ENCODE results near the gene CXADR.

GRCh38 chr21:17466166-17466565 lies 46.7 kb upstream of the CXADR start:
- TF ChIP-seq, protein P1, sequence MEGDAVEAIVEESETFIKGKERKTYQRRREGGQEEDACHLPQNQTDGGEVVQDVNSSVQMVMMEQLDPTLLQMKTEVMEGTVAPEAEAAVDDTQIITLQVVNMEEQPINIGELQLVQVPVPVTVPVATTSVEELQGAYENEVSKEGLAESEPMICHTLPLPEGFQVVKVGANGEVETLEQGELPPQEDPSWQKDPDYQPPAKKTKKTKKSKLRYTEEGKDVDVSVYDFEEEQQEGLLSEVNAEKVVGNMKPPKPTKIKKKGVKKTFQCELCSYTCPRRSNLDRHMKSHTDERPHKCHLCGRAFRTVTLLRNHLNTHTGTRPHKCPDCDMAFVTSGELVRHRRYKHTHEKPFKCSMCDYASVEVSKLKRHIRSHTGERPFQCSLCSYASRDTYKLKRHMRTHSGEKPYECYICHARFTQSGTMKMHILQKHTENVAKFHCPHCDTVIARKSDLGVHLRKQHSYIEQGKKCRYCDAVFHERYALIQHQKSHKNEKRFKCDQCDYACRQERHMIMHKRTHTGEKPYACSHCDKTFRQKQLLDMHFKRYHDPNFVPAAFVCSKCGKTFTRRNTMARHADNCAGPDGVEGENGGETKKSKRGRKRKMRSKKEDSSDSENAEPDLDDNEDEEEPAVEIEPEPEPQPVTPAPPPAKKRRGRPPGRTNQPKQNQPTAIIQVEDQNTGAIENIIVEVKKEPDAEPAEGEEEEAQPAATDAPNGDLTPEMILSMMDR (IDR thresholded peaks at IDR 0.05) = no peak
- no peak for TF ChIP-seq ZFX (IDR thresholded peaks at IDR 0.05; ENCODE audit: borderline replicate concordance)

Measured in 22Rv1 (cell line).